ENCODE results near the gene LRRC45.

DNA sequence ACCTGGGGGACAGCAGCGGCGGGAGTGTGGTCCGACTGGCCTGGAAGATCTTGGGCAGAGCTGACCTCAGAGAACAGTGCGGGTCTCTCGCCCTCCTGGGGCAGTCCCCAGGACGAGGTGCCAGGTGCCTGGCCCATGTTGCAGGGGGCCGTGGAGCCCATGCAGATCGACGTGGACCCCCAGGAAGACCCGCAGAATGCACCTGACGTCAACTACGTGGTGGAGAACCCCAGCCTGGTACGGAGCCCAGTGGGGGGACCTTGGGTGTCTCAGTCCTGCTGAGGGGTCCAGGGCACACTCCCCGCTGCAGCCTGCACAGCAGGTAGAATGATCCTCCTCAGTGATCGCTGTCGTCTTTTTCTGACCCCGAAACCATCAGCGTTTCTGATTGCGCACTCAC, 30.0 kb downstream of the LRRC45 start:
- TF ChIP-seq, protein P1, sequence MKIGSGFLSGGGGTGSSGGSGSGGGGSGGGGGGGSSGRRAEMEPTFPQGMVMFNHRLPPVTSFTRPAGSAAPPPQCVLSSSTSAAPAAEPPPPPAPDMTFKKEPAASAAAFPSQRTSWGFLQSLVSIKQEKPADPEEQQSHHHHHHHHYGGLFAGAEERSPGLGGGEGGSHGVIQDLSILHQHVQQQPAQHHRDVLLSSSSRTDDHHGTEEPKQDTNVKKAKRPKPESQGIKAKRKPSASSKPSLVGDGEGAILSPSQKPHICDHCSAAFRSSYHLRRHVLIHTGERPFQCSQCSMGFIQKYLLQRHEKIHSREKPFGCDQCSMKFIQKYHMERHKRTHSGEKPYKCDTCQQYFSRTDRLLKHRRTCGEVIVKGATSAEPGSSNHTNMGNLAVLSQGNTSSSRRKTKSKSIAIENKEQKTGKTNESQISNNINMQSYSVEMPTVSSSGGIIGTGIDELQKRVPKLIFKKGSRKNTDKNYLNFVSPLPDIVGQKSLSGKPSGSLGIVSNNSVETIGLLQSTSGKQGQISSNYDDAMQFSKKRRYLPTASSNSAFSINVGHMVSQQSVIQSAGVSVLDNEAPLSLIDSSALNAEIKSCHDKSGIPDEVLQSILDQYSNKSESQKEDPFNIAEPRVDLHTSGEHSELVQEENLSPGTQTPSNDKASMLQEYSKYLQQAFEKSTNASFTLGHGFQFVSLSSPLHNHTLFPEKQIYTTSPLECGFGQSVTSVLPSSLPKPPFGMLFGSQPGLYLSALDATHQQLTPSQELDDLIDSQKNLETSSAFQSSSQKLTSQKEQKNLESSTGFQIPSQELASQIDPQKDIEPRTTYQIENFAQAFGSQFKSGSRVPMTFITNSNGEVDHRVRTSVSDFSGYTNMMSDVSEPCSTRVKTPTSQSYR (CRISPR knock-in tag; IDR thresholded peaks at IDR 0.05), result no peak
- TF ChIP-seq, protein P2, sequence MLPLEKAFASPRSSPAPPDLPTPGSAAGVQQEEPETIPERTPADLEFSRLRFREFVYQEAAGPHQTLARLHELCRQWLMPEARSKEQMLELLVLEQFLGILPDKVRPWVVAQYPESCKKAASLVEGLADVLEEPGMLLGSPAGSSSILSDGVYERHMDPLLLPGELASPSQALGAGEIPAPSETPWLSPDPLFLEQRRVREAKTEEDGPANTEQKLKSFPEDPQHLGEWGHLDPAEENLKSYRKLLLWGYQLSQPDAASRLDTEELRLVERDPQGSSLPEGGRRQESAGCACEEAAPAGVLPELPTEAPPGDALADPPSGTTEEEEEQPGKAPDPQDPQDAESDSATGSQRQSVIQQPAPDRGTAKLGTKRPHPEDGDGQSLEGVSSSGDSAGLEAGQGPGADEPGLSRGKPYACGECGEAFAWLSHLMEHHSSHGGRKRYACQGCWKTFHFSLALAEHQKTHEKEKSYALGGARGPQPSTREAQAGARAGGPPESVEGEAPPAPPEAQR (CRISPR knock-in tag; IDR thresholded peaks at IDR 0.05), result no peak
- no peak for TF ChIP-seq AFF4 (CRISPR knock-in tag; IDR thresholded peaks at IDR 0.05; ENCODE audit: borderline replicate concordance)
- TF ChIP-seq, protein P3, sequence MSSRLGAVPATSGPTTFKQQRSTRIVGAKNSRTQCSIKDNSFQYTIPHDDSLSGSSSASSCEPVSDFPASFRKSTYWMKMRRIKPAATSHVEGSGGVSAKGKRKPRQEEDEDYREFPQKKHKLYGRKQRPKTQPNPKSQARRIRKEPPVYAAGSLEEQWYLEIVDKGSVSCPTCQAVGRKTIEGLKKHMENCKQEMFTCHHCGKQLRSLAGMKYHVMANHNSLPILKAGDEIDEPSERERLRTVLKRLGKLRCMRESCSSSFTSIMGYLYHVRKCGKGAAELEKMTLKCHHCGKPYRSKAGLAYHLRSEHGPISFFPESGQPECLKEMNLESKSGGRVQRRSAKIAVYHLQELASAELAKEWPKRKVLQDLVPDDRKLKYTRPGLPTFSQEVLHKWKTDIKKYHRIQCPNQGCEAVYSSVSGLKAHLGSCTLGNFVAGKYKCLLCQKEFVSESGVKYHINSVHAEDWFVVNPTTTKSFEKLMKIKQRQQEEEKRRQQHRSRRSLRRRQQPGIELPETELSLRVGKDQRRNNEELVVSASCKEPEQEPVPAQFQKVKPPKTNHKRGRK (CRISPR knock-in tag; IDR thresholded peaks at IDR 0.05; ENCODE audit: borderline replicate concordance), result no peak
- TF ChIP-seq NR2C2 (CRISPR knock-in tag; IDR thresholded peaks at IDR 0.05), result no peak
- TF ChIP-seq ZNF232 (CRISPR knock-in tag; IDR thresholded peaks at IDR 0.05), result no peak
- TF ChIP-seq FOXK1 (CRISPR knock-in tag; IDR thresholded peaks at IDR 0.05), result no peak
- TF ChIP-seq, protein P4, sequence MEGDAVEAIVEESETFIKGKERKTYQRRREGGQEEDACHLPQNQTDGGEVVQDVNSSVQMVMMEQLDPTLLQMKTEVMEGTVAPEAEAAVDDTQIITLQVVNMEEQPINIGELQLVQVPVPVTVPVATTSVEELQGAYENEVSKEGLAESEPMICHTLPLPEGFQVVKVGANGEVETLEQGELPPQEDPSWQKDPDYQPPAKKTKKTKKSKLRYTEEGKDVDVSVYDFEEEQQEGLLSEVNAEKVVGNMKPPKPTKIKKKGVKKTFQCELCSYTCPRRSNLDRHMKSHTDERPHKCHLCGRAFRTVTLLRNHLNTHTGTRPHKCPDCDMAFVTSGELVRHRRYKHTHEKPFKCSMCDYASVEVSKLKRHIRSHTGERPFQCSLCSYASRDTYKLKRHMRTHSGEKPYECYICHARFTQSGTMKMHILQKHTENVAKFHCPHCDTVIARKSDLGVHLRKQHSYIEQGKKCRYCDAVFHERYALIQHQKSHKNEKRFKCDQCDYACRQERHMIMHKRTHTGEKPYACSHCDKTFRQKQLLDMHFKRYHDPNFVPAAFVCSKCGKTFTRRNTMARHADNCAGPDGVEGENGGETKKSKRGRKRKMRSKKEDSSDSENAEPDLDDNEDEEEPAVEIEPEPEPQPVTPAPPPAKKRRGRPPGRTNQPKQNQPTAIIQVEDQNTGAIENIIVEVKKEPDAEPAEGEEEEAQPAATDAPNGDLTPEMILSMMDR (IDR thresholded peaks at IDR 0.05), result no peak
- TF ChIP-seq CREB1 (CRISPR knock-in tag; IDR thresholded peaks at IDR 0.05), result no peak
- no peak for TF ChIP-seq ZNF317 (CRISPR knock-in tag; IDR thresholded peaks at IDR 0.05; ENCODE audit: borderline replicate concordance, low read depth)
- no peak for TF ChIP-seq SMAD3 (CRISPR knock-in tag; IDR thresholded peaks at IDR 0.05; ENCODE audit: borderline replicate concordance)
- TF ChIP-seq ATF1 (CRISPR knock-in tag; IDR thresholded peaks at IDR 0.05), result no peak
- TF ChIP-seq NFYB (CRISPR knock-in tag; conservative IDR thresholded peaks at IDR 0.05; ENCODE audit: low read depth), result no peak
- TF ChIP-seq ZNF121 (CRISPR knock-in tag; IDR thresholded peaks at IDR 0.05), result no peak

Measured in WTC11 (cell line).